NCI-H2081 treated with DMSO at 0.1 percent for 48 hours (cell line): ENCODE measurements around the gene PRICKLE2.

Experiments used
- DNase-seq: peaks from one replicate; lab custom pipeline; 2025; lab: John Stamatoyannopoulos, UW

Gene PRICKLE2

GRCh38 chr3:64187065-64187959, 38.0 kb downstream of the PRICKLE2 start:
- DNase-seq, result no peak

DNA sequence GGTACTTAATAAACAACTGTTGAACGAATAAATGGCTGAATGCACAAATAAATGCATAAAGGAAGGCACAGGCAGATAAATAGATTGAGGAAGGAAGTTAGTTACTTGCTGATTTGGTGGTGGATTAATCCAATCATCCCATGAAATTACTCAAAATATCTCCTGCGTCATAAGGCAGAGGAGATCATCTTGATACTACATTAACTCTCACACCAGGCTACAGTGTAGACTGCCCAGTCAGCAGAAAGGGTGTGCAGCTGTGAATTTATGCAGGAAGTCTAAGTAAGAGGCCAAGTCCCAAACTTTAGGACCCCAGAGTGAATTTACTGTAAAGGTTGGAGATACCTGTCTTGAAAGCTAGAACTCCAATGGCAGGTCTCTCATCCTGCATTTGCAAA, 38.6 kb downstream of the PRICKLE2 start:
- DNase-seq, result no peak

- no peak for DNase-seq
Observed at GRCh38 chr3:64185436-64185835, 39.8 kb downstream of the PRICKLE2 start.

- no peak for DNase-seq
Observed at GRCh38 chr3:64184621-64185020, 40.6 kb downstream of the PRICKLE2 start.

- no peak for DNase-seq
Observed at GRCh38 chr3:64179860-64180259, 45.4 kb downstream of the PRICKLE2 start.

DNA sequence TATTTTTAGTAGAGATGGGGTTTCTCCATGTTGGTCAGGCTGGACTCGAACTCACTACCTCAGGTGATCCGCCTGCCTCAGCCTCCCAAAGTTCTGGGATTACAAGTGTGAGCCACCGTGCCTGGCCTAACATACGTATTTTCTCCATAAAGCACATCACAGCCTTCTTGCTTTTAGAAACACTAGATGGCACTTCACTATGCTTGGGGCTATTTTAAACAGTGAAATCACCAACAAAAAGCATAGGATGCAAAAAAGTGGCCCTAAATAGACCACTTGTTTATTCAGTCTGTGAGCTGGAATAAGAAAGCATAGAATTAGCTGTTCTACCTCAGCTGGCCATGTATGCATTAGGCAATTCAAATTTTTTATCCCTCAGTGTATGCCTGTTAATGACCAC, 46.0 kb downstream of the PRICKLE2 start:
- DNase-seq, result no peak

GRCh38 chr3:64178419-64178818, 46.8 kb downstream of the PRICKLE2 start:
- no peak for DNase-seq

GRCh38 chr3:64176461-64176996, 48.7 kb downstream of the PRICKLE2 start:
- DNase-seq, result no peak

DNA sequence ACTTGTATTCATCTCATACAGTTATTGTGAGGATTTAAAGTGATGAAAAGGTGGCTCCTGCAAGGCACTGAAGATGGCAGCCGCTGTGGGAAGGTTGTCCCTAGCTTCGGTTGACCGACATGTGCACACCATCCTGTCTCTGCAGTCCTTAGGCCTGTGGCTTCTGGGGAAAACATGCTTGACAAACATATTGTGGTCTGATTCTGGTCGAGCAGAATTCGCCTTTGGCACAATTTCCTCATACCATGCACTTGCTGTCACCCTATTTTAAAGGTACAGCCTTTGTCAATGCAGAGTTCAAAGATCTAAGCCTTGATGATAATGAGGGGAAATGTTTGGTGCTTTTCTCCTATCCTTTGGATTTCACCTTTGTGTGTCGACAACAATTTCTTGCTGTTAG, 50.9 kb downstream of the PRICKLE2 start:
- DNase-seq, result no peak

DNA sequence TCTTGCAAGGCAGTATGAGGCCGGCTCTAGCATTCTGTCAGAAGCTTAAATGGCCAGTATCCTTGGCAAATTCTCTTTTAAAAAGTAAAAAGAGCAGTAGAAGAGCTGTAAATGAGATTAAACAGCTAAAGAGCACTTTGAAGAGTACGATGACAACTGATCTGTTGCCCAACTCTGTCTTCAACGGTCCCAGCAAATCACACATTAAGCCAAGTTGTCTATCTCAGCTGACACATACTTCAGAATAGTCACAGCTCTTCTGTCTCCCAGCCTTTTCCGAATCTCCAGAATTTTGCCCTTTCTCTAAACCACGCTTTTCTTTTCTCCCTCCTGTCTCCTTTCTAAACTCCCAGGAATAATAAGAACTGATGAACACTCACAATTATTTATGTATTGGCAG, 51.7 kb downstream of the PRICKLE2 start:
- no peak for DNase-seq

DNA sequence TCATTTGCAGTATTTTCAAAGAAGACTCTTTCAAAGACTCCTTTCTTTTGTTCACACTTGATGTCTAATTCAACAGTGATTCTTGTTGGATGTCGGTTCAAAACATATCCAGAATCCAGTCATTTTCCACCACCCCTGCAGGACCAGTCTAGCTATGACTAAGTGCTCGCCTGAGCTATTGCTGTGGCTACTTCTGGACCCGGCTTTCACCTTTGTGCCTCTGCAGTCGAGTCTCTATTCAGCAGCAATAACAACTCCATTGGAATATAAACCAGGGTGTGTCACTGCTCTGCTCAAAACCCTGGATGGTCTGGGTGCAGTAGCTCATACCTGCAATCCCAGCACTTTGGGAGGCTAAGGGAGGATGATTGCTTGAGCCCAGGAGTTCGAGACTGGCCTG, 55.0 kb downstream of the PRICKLE2 start:
- DNase-seq, result no peak

- DNase-seq, result no peak
Observed at GRCh38 chr3:64167868-64168267, 57.4 kb downstream of the PRICKLE2 start.

- DNase-seq, result no peak
Observed at GRCh38 chr3:64167351-64167750, 57.9 kb downstream of the PRICKLE2 start.

GRCh38 chr3:64166584-64167162, 58.6 kb downstream of the PRICKLE2 start:
- no peak for DNase-seq

DNA sequence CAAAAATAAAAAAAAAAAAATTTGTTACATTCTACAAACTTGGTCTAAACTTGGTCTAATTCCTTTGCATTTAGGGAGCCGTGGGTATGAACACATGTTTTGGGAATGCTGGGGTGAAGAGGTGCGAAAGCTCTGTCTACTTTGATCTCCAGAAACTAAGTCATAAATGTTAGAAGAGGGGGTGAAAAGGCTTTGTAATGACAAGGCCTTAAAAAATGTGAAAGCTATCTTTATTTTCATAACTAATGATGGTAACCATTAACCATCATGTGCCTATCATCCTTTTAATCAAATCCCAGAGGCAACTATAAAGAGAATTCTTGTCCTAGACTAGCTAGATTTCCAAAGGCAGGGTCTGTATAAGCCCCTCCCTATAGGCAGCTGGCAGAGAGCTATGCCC, 60.9 kb downstream of the PRICKLE2 start:
- DNase-seq, result no peak

- DNase-seq, result no peak
Observed at GRCh38 chr3:64163755-64164148, 61.5 kb downstream of the PRICKLE2 start.

DNA sequence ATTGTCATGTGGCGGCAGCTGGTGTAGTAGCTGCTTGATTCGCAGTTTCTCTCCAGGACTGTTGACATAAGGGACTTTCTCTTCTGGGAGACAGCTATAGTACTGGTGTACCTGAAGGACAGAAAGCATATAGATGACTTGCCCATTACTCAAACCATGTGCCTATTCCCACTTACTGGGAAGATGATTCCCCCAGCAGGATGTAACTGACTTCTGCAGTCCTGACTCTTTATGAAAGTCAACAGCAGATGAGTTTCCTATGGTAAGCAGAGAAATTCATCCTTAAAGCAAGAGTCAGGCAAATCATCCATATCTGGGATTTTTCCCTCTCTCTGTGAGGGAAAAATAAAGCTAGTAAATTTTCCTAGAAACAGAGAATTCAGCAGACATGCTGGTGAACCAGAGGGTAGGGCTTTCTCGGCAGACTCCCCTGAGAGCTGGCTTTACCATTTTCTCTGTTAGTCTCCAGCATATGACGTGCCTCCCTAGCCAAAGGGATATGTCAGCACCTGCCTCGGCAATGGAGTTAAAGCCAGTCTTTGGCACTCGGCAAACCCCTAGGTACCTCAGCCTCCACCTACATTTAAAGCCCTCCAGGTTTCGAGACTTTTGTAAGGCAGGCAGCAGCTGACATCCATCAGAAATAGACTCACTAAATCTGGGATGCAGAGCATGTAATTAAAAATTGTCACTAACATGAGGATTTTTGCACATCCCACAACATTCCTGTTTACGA, 62.1 kb downstream of the PRICKLE2 start:
- no peak for DNase-seq

GRCh38 chr3:64161481-64161952, 63.7 kb downstream of the PRICKLE2 start:
- no peak for DNase-seq

GRCh38 chr3:64160000-64160695, 65.1 kb downstream of the PRICKLE2 start:
- no peak for DNase-seq

GRCh38 chr3:64158334-64158733, 66.9 kb downstream of the PRICKLE2 start:
- no peak for DNase-seq

- no peak for DNase-seq
Observed at GRCh38 chr3:64157150-64158035, 67.9 kb downstream of the PRICKLE2 start.
